ENCODE measurements around the gene CMYA5.

DNA sequence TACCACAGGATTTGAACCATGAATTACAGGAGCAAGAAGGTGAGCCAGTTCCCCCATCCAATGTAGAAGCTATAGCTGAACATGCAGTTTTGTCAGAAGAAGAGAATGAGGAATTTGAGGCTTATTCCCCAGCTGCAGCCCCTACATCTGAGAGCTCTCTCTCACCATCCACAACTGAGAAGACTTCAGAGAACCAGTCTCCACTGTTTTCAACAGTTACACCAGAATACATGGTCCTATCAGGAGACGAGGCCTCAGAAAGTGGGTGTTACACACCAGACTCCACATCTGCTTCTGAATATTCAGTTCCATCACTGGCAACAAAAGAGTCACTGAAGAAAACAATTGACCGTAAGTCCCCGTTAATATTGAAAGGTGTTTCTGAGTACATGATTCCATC lies 40.9 kb downstream of the CMYA5 start:
- TF ChIP-seq PAX5 (IDR thresholded peaks at IDR 0.05; ENCODE audit: insufficient read depth, low read length, severe bottlenecking) = no peak
- no peak for TF ChIP-seq POLR2AphosphoS5 (IDR thresholded peaks at IDR 0.05; ENCODE audit: low read depth, low read length)
- no peak for TF ChIP-seq POLR2A (IDR thresholded peaks at IDR 0.05; ENCODE audit: low read depth, low read length)
- no peak for TF ChIP-seq SPI1 (IDR thresholded peaks at IDR 0.05; ENCODE audit: low read depth, low read length)
- TF ChIP-seq TAF1 (IDR thresholded peaks at IDR 0.05; ENCODE audit: low read depth, low read length) = no peak
- TF ChIP-seq POU2F2 (IDR thresholded peaks at IDR 0.05; ENCODE audit: low read depth, low read length) = no peak
